DMS79 treated with DMSO at 0.1 percent for 48 hours (cell line): Measurements from ENCODE around the gene H2AZ2.
"Not testable (repeated sequence)": the region's sequence is repeated elsewhere in the genome, so short reads cannot be mapped to it uniquely, and the experiment has no call there.

Experiments used
- DNase-seq: peaks from one replicate; lab custom pipeline; 2025; lab: John Stamatoyannopoulos, UW

Gene H2AZ2

DNA sequence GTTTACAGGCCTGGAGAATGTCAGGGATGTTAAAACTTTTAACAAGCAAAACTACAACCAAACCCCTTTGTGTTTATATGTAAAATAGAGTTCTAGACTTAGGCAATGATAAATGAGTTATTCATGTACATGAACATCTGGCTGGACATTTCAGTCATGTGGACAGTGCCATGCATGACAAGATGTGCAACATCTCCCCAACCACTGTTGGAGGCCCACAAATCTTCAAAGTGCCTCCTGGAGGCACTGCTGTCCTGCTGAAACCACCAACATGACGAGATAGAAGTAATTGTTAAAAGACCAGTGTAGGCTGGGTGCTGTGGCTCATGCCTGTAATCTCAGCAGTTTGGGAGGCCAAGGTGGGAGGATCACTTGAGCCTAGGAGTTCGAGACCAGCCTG lies 33.0 kb downstream of the H2AZ2 start:
- no peak for DNase-seq

DNA sequence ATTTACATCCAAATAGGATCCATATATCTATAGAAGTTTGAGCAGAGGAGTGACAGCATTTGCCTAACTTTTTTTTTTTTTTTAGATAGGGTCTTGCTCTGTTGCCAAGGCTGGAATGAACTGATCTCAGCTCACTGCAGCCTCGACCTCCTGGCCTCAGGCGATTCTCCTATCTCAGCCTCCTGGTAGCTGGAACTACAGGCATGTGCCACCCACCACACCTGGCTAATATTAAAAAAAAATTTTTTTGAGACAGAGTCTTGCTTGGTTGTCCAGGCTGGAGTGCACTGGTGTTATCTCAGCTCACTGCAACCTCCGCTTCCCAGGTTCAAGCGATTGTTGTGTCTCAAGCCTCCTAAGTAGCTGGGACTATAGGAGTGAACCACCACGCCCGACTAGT lies 36.3 kb downstream of the H2AZ2 start:
- no peak for DNase-seq

DNA sequence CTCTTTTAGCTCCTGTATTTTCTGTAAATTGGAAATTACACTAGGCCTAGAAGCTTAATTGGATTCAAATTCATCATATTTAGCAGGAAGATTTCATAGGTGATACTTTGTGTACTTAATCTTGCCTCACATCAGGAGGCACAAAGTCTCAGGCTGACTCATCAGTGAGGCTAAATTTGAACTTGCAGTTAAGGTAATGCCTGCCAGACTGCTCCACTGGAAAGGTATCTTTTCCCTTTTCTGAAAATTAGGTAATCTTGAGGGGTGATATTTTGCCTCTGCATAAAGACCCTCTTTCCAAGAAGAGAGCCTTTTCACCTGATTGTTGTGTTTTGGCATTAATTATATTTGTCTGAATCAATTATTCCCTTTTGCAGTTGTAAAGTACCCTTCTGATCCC lies 36.8 kb downstream of the H2AZ2 start:
- no peak for DNase-seq

DNA sequence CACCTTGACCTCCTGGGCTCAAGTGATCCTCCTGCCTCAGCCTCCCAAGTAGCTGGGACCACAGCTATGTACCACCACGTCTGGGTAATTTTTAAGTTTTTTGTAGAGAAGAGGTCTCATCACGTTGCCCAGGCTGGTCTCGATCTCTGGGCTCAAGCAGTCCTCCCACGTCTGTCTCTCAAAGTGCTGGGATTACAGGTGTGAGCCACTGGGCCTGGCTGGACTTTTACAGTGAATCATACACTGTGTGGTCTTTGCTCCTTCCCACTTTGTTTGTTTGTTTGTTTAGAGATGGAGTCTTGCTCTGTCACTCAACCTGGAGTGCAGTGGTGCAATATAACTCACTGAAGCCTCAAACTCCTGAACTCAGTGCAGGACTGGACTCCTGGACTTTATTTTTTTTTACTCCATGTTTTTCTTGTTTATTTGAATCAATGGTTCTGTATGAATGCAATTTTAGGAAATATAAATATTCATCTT lies 38.9 kb downstream of the H2AZ2 start:
- DNase-seq = no peak

DNA sequence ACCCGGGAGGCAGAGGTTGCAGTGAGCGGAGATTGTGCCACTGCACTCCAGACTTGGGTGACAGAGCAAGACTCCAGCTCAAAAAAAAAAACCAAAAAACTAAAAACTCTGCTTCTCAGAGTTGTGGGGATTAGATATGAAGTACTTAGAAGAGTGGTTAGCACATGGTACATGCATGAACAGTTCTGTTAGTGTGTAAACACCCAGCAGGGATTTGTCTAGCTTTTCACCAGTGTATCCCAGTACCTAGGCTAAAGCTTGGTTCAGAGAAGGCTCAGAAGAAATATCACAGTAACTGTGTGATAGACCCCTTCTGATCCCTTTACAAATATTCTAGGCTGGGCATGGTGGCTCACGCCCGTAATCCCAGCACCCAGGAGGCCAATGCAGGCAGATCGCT lies 41.9 kb downstream of the H2AZ2 start:
- DNase-seq = no peak

DNA sequence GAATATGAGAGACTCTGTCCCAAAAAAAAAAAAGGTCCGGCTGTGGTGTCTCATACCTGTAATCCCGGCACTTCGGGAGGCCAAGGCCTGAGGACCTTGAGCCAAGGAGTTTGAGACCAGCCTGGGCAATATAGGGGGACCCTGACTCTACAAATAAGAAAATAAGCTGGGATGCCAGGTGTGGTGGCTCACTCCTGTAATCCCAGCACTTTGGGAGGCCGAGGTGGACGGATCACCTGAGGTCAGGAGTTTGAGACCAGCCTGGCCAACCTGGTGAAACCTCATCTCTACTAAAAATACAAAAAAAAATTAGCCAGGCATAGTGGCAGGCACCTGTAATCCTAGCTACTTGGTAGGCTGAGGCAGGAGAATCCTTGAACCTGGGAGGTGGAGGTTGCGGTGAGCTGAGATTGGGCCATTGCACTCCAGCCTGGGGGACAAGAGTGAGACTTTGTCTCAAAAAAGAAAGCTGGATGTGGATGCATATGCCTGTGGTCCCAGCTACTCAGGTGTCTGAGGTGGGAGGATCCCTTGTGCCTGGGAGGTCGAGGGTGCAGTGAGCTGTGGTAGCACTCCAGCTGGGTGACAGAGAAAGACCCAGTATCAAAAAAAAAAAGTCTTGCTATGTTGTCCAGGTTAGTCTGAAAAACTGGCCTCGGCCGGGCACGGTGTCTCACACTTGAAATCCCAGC lies 43.9 kb downstream of the H2AZ2 start:
- DNase-seq = not testable (repeated sequence)

DNA sequence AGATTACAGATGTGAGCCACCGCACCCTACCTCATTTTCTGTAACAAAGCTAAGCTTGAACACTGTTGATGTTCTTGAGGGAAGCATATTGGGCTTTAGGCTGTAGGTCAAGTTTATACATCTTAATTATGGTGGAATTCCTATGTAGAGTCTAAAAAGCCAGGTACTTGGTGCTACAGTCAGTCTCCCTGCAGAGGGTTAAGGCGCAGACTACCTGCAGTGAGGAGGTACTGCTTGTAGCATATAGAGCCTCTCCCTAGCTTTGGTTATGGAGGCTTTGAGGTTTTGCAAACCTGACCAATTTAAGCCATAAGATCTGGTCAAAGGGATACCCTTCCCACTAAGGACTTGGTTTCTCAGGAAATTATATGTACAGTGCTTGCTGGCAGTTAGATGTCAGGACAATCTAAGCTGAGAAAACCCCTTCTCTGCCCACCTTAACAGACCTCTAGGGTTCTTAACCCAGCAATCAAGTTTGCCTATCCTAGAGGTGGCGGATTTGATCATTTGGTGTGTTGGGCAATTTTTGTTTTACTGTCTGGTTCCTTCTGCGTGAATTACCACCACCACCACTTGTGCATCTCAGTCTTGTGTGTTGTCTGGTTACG lies 45.4 kb downstream of the H2AZ2 start:
- no peak for DNase-seq

DNA sequence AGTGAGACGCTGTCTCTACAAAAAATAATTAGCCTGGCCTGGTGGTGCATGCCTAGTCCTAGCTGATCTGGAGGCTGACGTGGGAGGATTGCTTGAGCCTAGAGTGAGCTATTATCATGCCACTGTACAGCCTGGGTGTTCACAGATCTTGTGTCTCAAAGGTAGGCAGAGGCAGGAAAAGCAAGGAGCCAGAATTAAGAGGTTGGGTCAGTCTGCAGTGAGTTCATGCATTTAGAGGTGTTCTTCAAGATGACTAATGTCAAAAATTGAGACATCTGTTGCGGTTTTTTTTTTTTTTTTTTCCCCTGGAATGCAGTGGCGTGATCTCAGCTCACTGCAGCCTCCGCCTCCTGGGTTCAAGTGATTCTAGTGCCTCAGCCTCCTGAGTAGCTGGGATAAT lies 46.0 kb downstream of the H2AZ2 start:
- DNase-seq = no peak

DNA sequence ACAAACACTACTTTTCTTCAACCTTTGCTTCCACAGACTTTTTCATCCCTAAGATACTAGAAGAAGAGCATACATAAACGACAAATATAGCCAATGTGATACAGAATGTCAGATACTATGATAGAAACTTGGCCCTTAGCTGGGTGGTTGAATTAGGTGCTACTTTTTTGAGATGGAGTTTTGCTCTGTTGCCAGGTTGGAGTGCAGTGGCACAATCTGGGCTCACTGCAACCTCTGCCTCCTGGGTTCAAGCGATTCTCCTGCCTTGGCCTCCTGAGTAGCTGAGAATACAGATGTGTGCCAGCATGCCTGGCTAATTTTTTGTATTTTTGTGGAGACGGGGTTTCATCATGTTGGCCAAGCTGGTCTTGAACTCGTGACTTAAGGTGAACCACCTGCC lies 47.9 kb downstream of the H2AZ2 start:
- no peak for DNase-seq

DNA sequence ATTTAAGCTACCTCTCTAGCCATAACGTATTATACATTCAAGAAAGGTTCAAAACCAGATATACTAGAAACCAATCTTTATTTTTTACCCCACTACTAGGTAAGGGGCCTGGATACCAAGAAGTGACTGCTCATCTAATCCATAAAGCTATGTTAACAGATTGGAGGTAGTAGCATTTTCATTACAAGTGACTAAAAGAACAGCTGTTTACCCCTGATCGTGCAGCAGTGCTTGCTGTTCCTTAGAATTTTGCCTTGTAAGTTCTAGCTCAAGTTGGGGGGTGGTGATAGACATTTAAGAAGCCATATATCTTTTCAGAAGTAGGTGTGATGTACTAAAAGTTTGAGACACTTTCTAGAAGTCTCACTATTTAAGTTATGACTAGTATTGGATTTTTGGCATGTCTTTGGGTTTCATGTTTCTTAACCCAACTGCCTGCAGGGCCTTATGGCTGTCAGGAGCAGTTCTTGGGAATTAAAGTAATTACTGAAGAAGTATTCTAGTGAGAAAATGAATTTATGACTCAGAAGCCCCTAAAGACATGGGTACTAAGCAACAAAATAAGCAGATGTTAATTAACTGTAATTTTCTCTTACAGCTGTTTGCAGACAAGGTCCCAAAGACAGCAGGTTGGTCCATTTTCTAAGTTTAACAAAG lies 49.1 kb downstream of the H2AZ2 start:
- DNase-seq = no peak

DNA sequence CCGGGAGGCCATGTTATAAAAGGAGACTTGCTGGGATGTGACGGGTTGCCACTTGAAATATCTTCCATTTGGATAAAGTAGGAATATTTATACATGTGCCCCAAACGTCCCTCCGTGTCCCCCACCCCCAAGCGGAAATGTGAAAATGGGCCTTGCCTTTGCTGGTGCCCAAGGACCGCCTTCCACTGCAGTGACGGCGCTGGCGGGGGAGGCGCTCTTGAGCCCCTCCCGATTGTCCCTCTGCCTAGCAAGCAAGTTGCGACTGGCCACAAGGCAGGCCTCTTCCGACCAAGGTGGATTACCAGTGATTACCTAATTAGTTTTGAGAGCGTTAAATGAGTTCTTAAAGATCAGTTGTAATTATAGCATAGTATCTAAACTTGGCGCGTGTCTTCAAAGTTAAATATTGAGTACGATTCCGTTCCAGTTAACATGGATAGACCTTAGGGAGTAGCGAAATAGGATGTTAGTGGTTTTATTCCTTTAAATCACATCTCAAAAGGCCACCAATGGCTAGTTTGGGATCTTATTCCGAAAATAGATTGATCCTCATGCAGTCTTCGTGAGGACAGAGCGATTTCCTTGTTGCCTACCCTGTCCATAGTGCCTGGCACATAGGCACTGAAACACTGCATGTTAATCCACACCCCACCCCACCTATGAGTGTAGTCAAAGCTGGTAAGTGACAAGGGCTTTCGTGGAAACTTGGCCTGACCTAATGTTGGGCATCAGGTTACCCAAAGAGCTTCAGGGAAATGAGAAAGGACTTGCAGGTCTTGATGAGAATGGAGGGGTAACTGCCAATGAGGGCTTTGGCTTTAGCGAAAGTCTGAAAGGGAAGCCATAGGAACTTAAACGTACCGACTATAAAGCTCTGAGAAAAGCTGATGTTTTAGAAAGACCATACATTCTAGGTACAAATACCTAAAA lies 50.3 kb downstream of the H2AZ2 start:
- DNase-seq = peak; percentile 85

DNA sequence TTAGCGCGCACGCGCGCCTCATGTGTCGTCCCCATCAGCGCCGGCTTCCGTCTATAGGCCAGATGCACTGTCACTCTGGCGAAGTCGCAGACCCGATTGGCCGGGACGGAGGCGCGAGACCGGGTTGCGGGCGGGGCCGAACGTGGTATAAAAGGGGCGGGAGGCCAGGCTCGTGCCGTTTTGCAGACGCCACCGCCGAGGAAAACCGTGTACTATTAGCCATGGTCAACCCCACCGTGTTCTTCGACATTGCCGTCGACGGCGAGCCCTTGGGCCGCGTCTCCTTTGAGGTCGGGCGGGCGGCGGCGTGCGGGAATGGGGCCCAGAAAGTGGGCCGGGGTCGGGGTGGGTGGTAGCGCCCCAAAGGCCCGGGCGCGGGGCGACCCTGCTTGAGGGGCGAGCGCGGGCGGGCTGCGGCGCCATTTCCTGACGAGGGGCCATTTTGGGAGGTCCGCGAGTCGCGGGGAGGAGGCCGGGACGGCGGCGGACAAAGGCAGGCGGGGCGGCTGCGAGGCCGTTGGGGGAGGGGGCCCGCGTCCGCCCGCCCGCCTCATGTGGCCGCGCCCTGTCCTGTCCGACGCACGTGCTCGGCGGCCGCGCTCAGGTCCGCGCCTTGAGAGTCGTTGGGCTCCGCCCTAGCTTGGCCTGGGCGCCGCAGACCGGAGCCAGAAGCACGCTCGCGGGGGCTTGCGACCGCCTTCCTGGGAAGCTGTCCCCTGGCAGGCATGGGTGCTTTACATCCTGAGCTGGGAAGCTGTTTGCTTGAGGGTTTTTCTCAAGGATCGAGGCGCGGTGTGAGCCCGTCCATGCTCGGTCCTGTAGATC lies 51.2 kb downstream of the H2AZ2 start, which contains the start of gene PPIA:
PPIA (plus strand) TSS at position 178 of the 825 bp plus-strand sequence; CDS start at position 222, 44 bp downstream.
- DNase-seq = peak; percentile 98

DNA sequence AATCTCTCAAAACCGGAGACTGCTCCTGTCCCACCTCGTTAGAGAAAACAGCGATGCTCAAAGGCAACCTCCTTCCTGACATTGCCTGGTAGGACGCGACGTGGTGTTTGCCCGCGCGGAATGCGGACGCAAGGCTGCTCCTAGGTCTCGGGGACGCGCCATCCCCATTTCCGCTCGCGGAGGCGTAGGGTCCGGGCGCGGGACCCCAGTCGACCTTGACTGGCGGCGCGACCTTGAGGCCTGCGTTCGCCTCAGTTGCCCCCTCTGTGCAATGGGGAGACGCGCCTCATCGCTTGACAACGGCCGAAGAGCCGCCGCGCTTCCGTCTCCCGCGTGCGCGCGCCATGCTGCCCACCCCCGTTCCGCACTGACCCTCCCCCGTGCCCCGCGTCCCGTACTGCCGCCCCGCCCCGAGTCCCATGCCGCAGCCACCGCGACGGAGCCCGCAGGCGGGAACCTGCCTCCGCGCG lies 51.8 kb downstream of the H2AZ2 start:
- peak; percentile 82 for DNase-seq

DNA sequence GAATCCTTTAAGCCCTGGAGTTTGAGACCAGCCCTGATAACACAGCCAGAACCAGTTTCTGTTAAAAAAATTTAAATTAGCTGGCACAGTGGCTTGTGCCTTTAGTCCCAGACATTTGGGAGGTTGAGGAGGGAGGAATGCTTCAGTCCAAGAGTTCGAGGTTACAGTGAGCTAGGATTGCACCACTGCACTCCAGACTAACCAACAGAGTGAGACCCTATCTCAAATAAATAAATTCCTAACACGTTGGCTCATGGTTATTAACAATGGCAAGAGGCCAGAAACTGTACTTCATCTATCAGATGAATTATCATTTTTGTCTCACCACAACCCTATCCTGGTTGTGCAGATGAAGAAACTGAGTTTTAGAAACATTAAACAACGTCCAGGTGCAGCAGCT lies 53.6 kb downstream of the H2AZ2 start:
- DNase-seq = no peak

DNA sequence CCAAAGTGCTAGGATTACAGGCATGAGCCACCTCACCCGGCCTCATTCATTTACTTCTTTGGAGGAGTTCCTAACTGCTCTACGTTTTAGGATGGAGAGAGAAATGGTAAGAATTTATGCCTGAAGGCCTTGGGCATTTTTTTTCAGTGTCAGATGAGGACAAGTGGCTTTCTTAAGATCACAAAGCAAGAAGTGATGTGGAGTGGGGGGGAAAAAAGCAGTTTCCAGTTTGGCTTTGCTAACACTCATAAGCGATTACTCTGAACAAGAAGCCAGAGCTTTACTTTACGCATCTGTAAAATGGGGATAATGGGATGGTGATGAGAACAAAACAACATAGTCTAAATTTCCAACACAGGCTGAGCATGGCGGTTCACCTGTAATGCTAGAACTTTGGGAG lies 54.0 kb downstream of the H2AZ2 start:
- no peak for DNase-seq

DNA sequence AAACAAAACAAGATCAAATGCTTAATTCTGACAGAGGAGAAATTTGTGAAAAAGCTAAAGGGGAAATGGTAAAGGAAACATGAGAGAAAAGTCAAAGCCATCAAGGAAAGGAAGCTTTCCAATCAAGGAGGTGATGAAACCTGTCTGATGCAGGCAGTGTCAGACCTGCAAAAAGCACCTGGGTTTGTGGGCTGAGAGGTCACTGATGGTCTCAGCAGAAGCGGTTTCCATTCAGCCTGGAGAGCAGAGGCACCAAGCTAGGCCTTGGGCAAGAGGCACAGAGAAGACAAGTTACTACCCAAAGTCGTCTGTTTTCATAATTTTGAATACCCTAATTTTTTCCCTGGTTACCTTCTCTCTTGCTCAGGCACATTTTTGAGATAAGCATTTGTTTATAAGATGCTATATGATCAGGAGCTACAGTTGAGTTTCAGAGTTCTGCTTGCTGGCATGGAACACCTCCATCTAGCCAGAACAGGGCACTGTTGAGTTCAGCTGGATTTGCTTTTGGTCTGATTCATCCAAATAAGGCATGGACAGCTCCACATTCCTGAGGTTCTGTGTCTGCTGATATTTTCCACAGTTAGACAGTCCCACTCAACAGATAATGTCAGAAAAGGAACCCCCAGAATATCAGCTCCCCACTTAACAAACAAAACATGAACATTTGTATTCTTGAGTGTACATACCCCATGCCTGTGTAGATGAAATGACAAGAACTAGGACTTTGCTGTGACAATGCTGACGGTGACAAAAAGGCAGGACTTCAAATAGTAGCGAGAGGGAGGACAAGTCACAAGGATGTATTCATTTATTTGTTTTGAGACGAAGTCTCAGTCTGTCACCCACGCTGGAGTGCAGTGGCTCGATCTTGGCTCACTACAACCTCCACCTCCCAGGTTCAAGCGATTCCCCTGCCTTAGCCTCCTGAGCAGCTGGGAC lies 56.3 kb downstream of the H2AZ2 start:
- DNase-seq = no peak

DNA sequence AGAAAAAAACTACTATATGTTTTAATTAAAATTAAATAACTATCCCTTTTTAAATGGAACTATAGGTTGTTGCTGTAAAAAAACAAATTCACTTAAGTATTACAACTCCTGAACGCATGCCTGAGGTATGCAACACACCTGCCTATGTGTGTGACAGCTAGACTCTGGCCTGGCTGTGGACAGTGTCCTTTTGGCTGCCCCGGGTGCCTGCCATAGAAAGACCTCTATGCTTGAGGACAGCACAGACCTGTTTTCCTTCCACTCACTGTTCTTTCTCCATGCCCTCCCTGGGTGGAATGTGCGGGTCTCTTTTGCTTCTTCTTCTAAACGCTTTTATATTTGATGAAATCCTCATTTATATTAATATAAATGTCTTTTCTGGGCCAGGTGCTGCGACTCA lies 57.9 kb downstream of the H2AZ2 start:
- DNase-seq = no peak

DNA sequence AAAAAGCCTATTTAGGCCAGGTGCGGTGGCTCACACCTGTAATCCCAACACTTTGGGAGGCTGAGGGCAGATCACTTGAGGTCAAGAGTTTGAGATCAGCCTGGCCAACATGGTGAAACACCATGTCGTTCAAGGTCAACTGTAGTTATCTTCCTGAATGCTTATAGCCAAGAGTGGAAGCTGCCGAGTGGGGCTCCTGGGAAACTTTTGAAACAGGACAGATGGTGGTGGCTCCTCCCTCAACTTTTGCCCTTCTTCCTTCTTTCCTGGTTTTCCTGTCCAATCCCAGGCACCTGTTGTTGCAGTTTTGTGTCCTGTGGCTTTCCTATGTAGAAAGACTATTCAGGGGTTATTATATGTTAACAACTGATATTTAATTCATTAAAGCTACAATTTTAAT lies 60.1 kb downstream of the H2AZ2 start:
- DNase-seq = no peak

DNA sequence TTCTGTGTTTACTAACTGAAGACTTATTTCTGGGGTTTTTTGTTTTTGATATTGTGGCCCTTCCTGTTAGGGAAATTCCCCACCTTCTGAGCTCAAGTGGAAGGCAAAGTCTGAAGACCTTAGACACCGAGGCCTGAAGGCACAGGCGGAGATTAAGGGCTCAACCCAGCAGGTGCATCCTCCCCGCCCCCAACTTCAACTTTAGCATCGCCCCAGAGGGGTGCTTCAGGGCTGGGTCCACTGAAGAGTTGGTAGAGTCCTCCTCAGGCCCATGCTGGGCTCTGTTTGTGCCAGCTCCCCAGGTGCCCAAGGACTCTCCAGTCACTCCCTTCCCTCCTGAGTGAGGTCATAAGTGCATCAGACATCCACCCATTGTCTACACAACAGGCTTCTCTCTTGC lies 60.8 kb downstream of the H2AZ2 start:
- DNase-seq = no peak

DNA sequence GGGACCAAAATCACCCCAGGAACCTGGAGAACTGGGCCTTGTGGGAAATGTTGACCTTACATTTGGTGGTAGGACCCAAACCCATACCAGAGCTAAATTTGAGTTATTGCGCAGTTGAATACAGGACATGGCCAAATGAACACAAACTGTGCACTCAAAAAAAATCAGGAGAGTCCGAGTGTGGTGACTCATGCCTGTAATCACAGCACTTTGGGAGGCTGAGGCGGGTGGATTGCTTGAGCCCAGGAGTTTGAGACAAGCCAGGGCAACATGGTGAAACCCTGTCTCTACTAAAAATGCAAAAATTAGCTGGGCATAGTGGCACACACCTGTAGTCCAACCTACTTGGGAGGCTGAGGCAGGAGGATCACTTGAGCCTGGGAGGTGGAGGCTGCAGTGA lies 62.7 kb downstream of the H2AZ2 start:
- not testable (repeated sequence) for DNase-seq
